Measurements from ENCODE around the gene PCK1. TPM values are rescaled to one million over a fixed set of nuclear protein-coding genes. Genes with fewer than 3 reads are reported as not detected.

Gene PCK1
- total and polyA plus RNA-seq, 2 of the 13 experiments (the other 11 are each of a cell fraction or from before 2014, with no cell fraction given) = 6.5 to 12.6 TPM

DNA sequence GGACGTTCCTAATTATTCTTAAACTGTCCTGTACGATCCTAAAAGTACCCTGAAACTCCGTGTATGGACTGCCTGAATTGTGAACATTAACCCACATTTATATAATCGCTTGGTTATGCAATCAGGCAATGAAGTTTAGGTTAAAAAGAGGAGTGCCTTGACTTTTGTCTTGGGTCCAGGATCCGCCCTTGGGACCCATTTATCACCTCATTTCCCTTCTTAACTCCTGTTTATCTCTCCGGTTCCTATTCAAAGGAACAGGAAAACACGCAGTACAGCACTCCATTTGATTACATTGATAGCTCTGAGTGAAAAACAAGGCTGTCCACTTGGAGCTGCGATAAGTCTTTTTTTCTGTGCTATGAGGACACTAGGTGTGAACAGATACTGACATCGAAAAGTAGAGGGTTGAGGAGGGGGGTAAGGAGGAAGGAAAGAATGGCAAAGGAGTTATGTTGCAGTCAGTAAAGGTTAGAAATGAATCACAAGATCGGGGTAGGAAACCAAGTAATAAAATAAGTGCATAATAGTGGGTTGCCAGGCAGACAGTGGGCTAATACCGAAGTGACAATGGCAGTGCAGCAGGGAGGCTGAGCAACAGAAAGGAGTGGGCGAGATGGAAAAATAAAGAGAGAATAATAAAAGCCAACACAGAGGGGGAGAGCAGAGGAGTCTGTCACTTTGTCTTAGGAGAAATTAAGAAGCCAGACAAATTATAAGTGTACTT lies 15.9 kb upstream of the PCK1 start:
- 37% methylated on average over 12 of the region's 12 CpGs for WGBS (ENCODE audit: low lambda C conversion rate)
- peaks cover 60% of the 10 kb centered on the region for H3K4me1 ChIP-seq (ENCODE audit: insufficient read depth, low read length)
- no peak overlapping the region for H3K4me2 ChIP-seq (ENCODE audit: low read depth, low read length)
- FAIRE-seq (no peak), ATAC-seq (no peak), DNase-seq (ENCODE audit: low spot score) (no peak)
- no peaks in the 10 kb centered on the region for H3K36me3 ChIP-seq (replicated peaks in 1 of 2; ENCODE audit: control insufficient read depth in 1 of 2, insufficient read depth in 2 of 2, low read length in 2 of 2)
- no peak overlapping the region for H2AFZ ChIP-seq (ENCODE audit: low read length)
- H3K27ac ChIP-seq (ENCODE audit: extremely low read length, insufficient read depth, low read length) = no peak overlapping the region
- in situ Hi-C loops (cut with HindIII; ENCODE audit: extremely low pct_ligation_motif_present, low pct_unique_long_range_greater_than_20kb) = no loop called here
- no peak overlapping the region for H3K4me3 ChIP-seq (replicated peaks in 1 of 3; ENCODE audit: insufficient read depth in 1 of 3, low read depth in 2 of 3, low read length in 3 of 3)
- CTCF ChIA-PET (ENCODE audit: low intra/inter-chr PET ratio, low total read pairs) = interaction anchor here (1.2 kb wide), 2 partner anchors 31 to 50 kb away, joined by 3 to 5 read pairs; no protein-coding TSS in a partner anchor
- no peaks in the 10 kb centered on the region for H4K20me1 ChIP-seq (ENCODE audit: insufficient read depth, low read length)
- no peaks in the 10 kb centered on the region for H3K79me2 ChIP-seq (ENCODE audit: insufficient read depth, low read length)
- H3K9ac ChIP-seq (ENCODE audit: insufficient read depth, low read depth, low read length) = no peak overlapping the region
- intact Hi-C loops (cut with micrococcal nuclease; ENCODE audit: unreplicated experiment) = no loop called here
- H3K9me3 ChIP-seq (ENCODE audit: low read length) = no peaks in the 10 kb centered on the region
- POLR2A ChIA-PET = no interaction called here
- H3K27me3 ChIP-seq (ENCODE audit: control insufficient read depth in 1 of 2, insufficient read depth in 2 of 2, low read length in 2 of 2) = peaks cover 6 to 52% of the 10 kb centered on the region in 2 experiments; a peak in 3 of 5 replicates
- TF ChIP-seq YEATS4 (CRISPR knock-in tag; IDR thresholded peaks at IDR 0.05; ENCODE audit: borderline replicate concordance) (no peak), MYNN (CRISPR knock-in tag; IDR thresholded peaks at IDR 0.05; ENCODE audit: low read depth) (no peak), ZNF670 (CRISPR knock-in tag; IDR thresholded peaks at IDR 0.05; ENCODE audit: borderline replicate concordance) (0 out of 2 replicates have a peak, but pooled peaks have one; percentile 31), CEBPG (CRISPR knock-in tag; IDR thresholded peaks at IDR 0.05) (peak; percentile 50; the same call in 1 of the 2 replicates), SMYD3 (CRISPR knock-in tag; IDR thresholded peaks at IDR 0.05) (no peak), CEBPB (IDR thresholded peaks at IDR 0.05; ENCODE audit: borderline replicate concordance, low read depth, low read length) (peak; percentile 22; the same call in 1 of the 2 replicates), ZNF484 (CRISPR knock-in tag; IDR thresholded peaks at IDR 0.05; ENCODE audit: borderline replicate concordance, low read depth) (no peak)
- no TSS peak for BruUV-seq (replicated peaks)
